Spleen (tissue), 13 donors: ENCODE measurements around the gene BTBD18. TPM values are rescaled to one million over a fixed set of nuclear protein-coding genes. Genes with fewer than 3 reads are reported as not detected.

Source experiments
- DNase-seq: peaks from one replicate; pipeline ENCODE4 v3.0.0-alpha.2; 2020
- H3K27ac ChIP-seq, 8 donors: fragments of 200-600 bp; sonication (generic) in 7 of 8; 1 replicate in 4 of 8; 2 replicates in 4 of 8; pipeline versions ENCODE4 v1.5.0 to v1.8.0; 2016 to 2021; ENCODE audit warnings: inconsistent platforms in 4 of 8, mild to moderate bottlenecking in 4 of 8, moderate library complexity in 1 of 8
- H3K27me3 ChIP-seq, 7 donors: fragments of 200-600 bp; sonication (generic) in 6 of 7; replicated peaks in 1 of 7; 1 replicate in 4 of 7; 2 replicates in 3 of 7; pipeline versions ENCODE4 v1.5.0 to v1.8.0; 2016 to 2021; ENCODE audit warnings: inconsistent platforms in 3 of 7, mild to moderate bottlenecking in 1 of 7
- H3K36me3 ChIP-seq, 6 donors: fragments of 200-600 bp; sonication (generic) in 5 of 6; 1 replicate in 4 of 6; 2 replicates in 2 of 6; pipeline versions ENCODE4 v1.5.0 to v1.8.0; 2016 to 2021; ENCODE audit warnings: inconsistent platforms in 2 of 6
- H3K4me1 ChIP-seq, 6 donors: fragments of 200-600 bp; sonication (generic) in 5 of 6; 1 replicate in 3 of 6; 2 replicates in 3 of 6; pipeline versions ENCODE4 v1.5.0 to v1.8.0; 2016 to 2021; ENCODE audit warnings: inconsistent platforms in 3 of 6
- H3K4me3 ChIP-seq, 8 donors: fragments of 200-600 bp; sonication (generic) in 7 of 8; 1 replicate in 4 of 8; 2 replicates in 4 of 8; pipeline versions ENCODE4 v1.5.0 to v1.8.0; 2016 to 2021; ENCODE audit warnings: inconsistent platforms in 4 of 8, mild to moderate bottlenecking in 4 of 8, moderate library complexity in 2 of 8
- H3K9me3 ChIP-seq, 8 donors: fragments of 200-600 bp; sonication (generic) in 7 of 8; 1 replicate in 4 of 8; 2 replicates in 4 of 8; pipeline versions ENCODE4 v1.5.0 to v1.8.0; 2016 to 2021; ENCODE audit warnings: inconsistent platforms in 4 of 8
- POLR2A ChIP-seq, 3 donors: fragments of 450-650 bp; IDR thresholded peaks; one replicate each; pipeline ENCODE4 v1.5.1; 2017; ENCODE audit warnings: antibody characterized with exemption in 3 of 3, mild to moderate bottlenecking in 1 of 3
- POLR2AphosphoS5 ChIP-seq, 3 donors: sonication (generic); formaldehyde crosslinking; IDR thresholded peaks; one replicate each; pipeline ENCODE4 v1.5.1; 2017; ENCODE audit warnings: antibody characterized with exemption in 3 of 3
- WGBS, 5 donors: extraction: QIAGEN DNeasy Blood & Tissue Kit in 3 of 5; methylation state at CpG; one replicate each; pipeline versions ENCODE4 v1.1.5 to v1.1.7; 2013 to 2018; 5-methylcytosine and 5-hydroxymethylcytosine counted together
- intact Hi-C: fragments of 100-400 bp; cut with DNase I; formaldehyde crosslinking; loops from one replicate; pipeline ENCODE4 v1.15.0; 2023; ENCODE audit warnings: low total_unique reads
- long read RNA-seq, 2 donors: transcript quantifications; one replicate each; lab custom pipeline, GENCODE V29; 2026
- polyA plus RNA-seq, 3 donors: library from polyadenylated mRNA; stranded (reverse); fragments of 200-250 nt; gene quantifications; one replicate each; pipeline ENCODE4 v1.2.1, GENCODE V29; 2013
- total RNA-seq, 7 donors: library from RNA; depleted of rRNA in 3 of 7; stranded (reverse); fragments of >200 nt in 3 of 7; fragmentation: NEBNext Ultra II Directional in 4 of 7; extraction: Animal tissue kit (Norgen Biotek cat#: 25700) in 4 of 7; gene quantifications; one replicate each; pipeline versions ENCODE4 v1.1.0 to v1.2.1, GENCODE V29; 2016 to 2021
- TF ChIP-seq, protein P1 (sequence below), 11 experiments: fragments of 200-600 bp in 7 of 11; fragments of 450-650 bp in 4 of 11; sonication (generic) in 4 of 11; IDR thresholded peaks in 8 of 11; conservative IDR thresholded peaks in 3 of 11; 1 replicate in 7 of 11; 2 replicates in 4 of 11; pipeline versions ENCODE4 v1.4.0 to v1.8.0; 2016 to 2021; ENCODE audit warnings: antibody characterized with exemption in 11 of 11, inconsistent platforms in 4 of 11, mild to moderate bottlenecking in 1 of 11
- donor health status: healthy with polysubstance abuse.
- donor health status: DM: no; HTN: no; CAD: no; lungs with moderate emphysema.
- donor health status: DM: no; HTN: no; CAD: no.
- donor health status: Bipolar disorder and iron deficiency.
- donor health status: healthy.
- donor health status: DM: no; HTN: no; CAD: no.
- donor health status: DM: yes; HTN: yes; CAD: no.

Gene BTBD18, protein sequence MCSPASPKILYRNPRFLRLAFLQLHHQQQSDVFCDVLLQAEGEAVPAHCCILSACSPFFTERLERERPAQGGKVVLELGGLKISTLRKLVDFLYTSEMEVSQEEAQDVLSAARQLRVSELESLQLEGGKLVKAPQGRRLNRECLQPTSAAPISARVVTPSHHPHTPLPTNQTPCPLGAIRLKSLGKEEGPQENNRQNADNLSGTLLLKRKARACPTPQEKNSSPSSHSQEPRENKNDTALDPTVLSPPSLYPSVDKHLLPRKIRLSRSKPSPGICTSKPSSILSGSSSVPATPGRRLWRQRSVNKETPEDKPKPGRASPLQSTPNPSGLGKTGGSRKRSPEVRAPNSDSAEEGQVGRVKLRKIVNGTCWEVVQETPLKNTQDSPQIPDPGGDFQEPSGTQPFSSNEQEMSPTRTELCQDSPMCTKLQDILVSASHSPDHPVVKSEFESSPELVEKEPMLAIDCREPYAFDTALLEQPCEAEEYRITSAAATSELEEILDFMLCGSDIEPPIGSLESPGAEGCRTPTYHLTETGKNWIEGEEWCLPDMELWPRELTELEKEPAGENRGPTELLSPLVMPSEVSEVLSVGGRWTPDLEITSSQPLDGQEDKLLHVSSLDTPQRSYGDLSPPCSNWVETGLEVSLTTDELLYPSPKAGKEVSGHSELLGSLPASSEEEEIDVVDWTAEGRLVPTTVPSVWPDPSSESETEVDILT
- total RNA-seq, result not detected
- polyA plus RNA-seq, result not detected
- long read RNA-seq, donor 1, result 0 reads
- long read RNA-seq, donor 2, result 0 reads

DNA sequence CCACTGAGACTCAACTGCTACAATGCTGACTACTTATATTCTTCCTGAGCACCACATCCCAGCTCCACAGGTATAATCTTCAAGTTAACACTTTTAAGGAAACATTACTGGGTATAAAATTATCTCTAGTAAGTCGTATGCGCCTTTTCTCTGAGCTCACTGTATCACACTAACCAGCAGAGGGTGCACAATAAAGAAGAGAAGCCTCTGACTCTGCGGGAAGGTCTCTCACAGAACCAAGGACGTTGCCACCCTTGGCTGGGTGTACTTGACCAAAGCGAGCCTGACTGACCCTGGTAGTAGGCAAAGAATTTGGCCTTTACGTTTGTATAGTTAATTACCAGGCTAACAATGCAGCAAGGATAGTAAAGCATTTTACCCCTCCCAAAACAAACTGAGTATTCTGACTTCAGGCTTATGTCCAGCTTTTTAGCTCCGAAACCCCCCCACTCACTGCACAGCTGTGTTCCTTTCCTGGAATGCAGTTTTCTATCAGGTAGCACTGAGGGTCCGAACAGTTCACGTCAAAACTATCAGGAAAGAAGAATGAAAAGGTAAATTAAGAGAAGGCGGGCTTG lies at the start of gene BTBD18:
Gene BTBD18, minus strand, starts transcription at position 144 of the 578 bp plus-strand sequence. CDS start 631 bp downstream, outside the sequence.
- Histone ChIP-seq H3K27me3 (no peaks in the 10 kb centered on the region), H3K27ac (peak within 1 kb of the TSS in 6 of 8 donors; percentile 27 to 58 (median 46)), H3K4me3 (no peak within 1 kb of the TSS), H3K9me3 (no peaks in the 10 kb centered on the region), H3K4me1 (peaks cover 0 to 9% (median 3%) of the 10 kb centered on the region in 6 donors), H3K36me3 (peaks cover 0 to 11% (median 0%) of the 10 kb centered on the region in 6 donors)
- 60 to 72% (median 68%) methylated on average over 10 of the region's 10 CpGs for WGBS, 5 donors
- TF ChIP-seq, protein P1, sequence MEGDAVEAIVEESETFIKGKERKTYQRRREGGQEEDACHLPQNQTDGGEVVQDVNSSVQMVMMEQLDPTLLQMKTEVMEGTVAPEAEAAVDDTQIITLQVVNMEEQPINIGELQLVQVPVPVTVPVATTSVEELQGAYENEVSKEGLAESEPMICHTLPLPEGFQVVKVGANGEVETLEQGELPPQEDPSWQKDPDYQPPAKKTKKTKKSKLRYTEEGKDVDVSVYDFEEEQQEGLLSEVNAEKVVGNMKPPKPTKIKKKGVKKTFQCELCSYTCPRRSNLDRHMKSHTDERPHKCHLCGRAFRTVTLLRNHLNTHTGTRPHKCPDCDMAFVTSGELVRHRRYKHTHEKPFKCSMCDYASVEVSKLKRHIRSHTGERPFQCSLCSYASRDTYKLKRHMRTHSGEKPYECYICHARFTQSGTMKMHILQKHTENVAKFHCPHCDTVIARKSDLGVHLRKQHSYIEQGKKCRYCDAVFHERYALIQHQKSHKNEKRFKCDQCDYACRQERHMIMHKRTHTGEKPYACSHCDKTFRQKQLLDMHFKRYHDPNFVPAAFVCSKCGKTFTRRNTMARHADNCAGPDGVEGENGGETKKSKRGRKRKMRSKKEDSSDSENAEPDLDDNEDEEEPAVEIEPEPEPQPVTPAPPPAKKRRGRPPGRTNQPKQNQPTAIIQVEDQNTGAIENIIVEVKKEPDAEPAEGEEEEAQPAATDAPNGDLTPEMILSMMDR (IDR thresholded peaks at IDR 0.05 in 8 of 11, conservative IDR thresholded peaks at IDR 0.05 in 3 of 11), result peak in 10 of 11 experiments; percentile 6 to 69 (median 48)
- peak in 1 of 3 donors; percentile 51 for TF ChIP-seq POLR2AphosphoS5 (IDR thresholded peaks at IDR 0.05)
- TF ChIP-seq POLR2A (IDR thresholded peaks at IDR 0.05), result no peak
- intact Hi-C loops, result no loop called here
- DNase-seq, result no peak

DNA sequence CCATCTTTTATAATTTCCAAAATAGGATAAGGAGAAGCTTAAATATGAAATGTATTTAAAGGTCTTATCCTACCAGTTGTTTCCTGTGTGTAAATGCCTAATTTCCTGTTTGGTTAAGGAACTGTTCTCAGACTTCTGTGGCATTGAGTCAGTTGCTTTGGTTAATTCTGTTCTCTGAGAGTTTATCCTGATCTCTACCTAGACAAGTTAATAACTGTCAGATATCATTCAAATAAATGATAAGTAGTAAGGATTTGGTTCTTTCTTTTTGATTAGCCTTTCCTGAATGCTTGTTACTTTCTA lies 49.5 kb upstream of the BTBD18 start:
- Histone ChIP-seq H3K27ac (peak overlapping the region; percentile 10 to 83 (median 68)), H3K4me3 (no peak overlapping the region), H3K9me3 (no peaks in the 10 kb centered on the region), H3K27me3 (no peaks in the 10 kb centered on the region), H3K36me3 (peaks cover 0 to 75% (median 54%) of the 10 kb centered on the region in 6 donors), H3K4me1 (peaks cover 33 to 60% (median 46%) of the 10 kb centered on the region in 6 donors)
- TF ChIP-seq, protein P1 (IDR thresholded peaks at IDR 0.05 in 8 of 11, conservative IDR thresholded peaks at IDR 0.05 in 3 of 11), result no peak
- TF ChIP-seq POLR2AphosphoS5 (IDR thresholded peaks at IDR 0.05) (no peak), POLR2A (IDR thresholded peaks at IDR 0.05) (no peak)
- no peak for DNase-seq
- intact Hi-C loops, result loop anchor here (5.0 kb wide), 1 partner anchor 44 kb away; no protein-coding TSS in a partner anchor

DNA sequence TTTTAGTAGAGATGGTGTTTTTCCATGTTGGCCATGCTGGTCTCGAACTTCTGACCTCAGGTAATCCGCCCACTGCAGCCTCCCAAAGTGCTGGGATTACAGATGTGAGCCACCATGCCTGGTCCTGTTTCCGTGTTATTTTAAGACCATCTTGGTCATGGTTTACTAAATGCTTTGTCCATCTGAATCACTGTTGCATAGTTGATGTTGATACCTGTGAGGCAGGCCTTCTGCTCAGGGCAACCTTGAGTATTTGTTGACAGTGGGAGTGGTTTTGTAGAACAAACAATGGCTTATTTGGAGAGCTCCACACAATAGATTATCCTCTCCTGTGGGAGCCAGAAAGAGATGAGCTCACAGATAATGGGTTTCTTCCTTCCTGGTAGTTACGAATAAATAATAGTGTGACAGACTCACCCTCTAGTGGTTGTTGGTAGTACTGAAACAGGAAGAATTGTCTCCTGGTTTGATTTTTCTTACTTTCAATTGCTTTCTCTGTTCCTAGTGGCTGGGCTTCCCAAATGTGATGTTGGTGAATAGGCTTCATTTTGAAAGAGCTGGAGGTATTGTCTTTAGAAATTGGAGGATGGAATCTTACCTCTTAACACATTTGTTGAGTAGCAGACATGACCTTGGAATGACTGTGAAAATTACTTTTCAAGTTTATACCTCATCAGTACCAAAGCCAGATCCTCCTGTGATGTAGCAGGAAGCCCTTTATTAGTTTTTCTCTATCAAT lies 49.0 kb upstream of the BTBD18 start:
- no peak for DNase-seq

More for the DNA sequence above, 49.0 kb upstream of the BTBD18 start:
- H3K27me3 ChIP-seq, result no peaks in the 10 kb centered on the region
- no peak overlapping the region for H3K4me3 ChIP-seq
- no peaks in the 10 kb centered on the region for H3K9me3 ChIP-seq
- 50 to 65% (median 56%) methylated on average over 4 of the region's 4 CpGs for WGBS, 5 donors
- intact Hi-C loops, result loop anchor here (5.0 kb wide), 1 partner anchor 43 kb away; no protein-coding TSS in a partner anchor
- no peak for TF ChIP-seq POLR2A (IDR thresholded peaks at IDR 0.05)
- TF ChIP-seq, protein P1 (IDR thresholded peaks at IDR 0.05 in 8 of 11, conservative IDR thresholded peaks at IDR 0.05 in 3 of 11), result peak; percentile 67 to 97 (median 87)
- TF ChIP-seq POLR2AphosphoS5 (IDR thresholded peaks at IDR 0.05), result peak in 1 of 3 donors; percentile 32
- H3K27ac ChIP-seq, result peak overlapping the region; percentile 10 to 83 (median 73)
- peaks cover 0 to 75% (median 53%) of the 10 kb centered on the region in 6 donors for H3K36me3 ChIP-seq
- peaks cover 33 to 65% (median 50%) of the 10 kb centered on the region in 6 donors for H3K4me1 ChIP-seq
